SU-DHL-6 (cell line): Measurements from ENCODE around the gene PAX5.

Experiments used
- EZH2phosphoT487 ChIP-seq: fragments of 200-600 bp; sonication (generic), shearing (Covaris generic); conservative IDR thresholded peaks from 2 replicates; pipeline ENCODE4 v1.6.1; 2018; ENCODE audit warnings: mild to moderate bottlenecking, antibody characterized with exemption, low read length, moderate library complexity, mixed read lengths
- TF ChIP-seq, protein P1 (sequence below): fragments of 200-600 bp; sonication (generic); IDR thresholded peaks from one replicate; pipeline ENCODE4 v1.5.1; 2017; ENCODE audit warnings: antibody characterized with exemption, mild to moderate bottlenecking, low read length, moderate library complexity; ENCODE audit not compliant: insufficient read depth, poor library complexity, severe bottlenecking

DNA sequence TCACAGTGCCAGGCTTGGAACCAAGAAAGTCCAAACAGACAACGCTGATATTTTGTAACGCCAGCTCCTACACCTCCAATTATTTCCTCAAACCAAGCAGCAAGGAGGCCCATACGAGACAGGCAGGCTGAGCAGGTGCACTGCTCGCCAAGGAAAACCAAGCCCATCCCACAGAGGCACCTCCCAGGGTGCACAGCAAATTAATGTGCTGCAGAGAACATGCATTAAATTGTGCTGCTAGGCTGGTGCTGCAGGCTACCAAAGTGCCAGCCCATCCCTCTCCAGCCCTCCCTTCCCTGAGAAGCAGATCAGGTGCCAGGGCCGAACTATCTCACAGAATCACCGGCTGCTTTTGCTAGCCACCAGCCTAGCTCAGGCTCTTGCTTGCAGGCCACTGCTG lies 137.8 kb downstream of the PAX5 start:
- TF ChIP-seq, protein P1, sequence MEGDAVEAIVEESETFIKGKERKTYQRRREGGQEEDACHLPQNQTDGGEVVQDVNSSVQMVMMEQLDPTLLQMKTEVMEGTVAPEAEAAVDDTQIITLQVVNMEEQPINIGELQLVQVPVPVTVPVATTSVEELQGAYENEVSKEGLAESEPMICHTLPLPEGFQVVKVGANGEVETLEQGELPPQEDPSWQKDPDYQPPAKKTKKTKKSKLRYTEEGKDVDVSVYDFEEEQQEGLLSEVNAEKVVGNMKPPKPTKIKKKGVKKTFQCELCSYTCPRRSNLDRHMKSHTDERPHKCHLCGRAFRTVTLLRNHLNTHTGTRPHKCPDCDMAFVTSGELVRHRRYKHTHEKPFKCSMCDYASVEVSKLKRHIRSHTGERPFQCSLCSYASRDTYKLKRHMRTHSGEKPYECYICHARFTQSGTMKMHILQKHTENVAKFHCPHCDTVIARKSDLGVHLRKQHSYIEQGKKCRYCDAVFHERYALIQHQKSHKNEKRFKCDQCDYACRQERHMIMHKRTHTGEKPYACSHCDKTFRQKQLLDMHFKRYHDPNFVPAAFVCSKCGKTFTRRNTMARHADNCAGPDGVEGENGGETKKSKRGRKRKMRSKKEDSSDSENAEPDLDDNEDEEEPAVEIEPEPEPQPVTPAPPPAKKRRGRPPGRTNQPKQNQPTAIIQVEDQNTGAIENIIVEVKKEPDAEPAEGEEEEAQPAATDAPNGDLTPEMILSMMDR, result no peak
- TF ChIP-seq EZH2phosphoT487, result no peak
